GM10248 (cell line): Measurements from ENCODE around the gene COBL.

Source experiments
- CTCF ChIA-PET: fragments of 300-600 bp; sonication (Branson Sonifier 250); formaldehyde crosslinking; extraction: SDS; loops from one replicate; lab custom pipeline; 2021; ENCODE audit warnings: antibody characterized with exemption; lab: Yijun Ruan, JAX
- POLR2A ChIA-PET: fragments of 350-650 bp; sonication (Branson Sonifier 250); formaldehyde crosslinking; extraction: SDS; loops from one replicate; lab custom pipeline; 2020; ENCODE audit warnings: antibody characterized with exemption; lab: Yijun Ruan, JAX
- DNase-seq: peaks from one replicate; pipeline ENCODE4 v3.0.0; 2012; ENCODE audit errors: extremely low spot score
- TF ChIP-seq, protein P1 (sequence below): IDR thresholded peaks from 2 replicates; pipeline ENCODE4 v1.5.1; 2012; ENCODE audit warnings: mild to moderate bottlenecking, low read depth; ENCODE audit errors: extremely low read depth, missing control alignments, control extremely low read depth

The COBL gene

DNA sequence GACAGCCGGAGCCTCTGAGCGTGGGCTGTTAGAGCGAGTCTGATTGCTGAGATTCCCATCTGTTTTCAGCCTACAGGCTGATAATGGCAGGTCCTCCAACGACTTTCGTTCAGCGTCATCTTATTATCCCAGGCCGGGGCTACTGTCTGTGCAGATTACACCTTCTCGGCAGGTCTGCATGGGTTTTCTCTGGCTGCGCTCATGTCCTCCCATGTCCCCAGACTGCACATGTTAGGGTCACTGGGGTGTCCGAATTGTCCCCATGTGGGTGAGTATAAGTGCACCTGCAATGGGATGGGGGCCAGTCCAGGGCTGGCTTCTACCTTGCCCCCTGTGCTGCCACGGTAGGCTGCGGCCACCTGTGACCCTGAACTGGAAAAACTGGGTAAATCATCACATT, 257.8 kb downstream of the COBL start:
- ChIA-PET CTCF (no interaction called here), POLR2A (no interaction called here)
- no peak for DNase-seq
- TF ChIP-seq, protein P1, sequence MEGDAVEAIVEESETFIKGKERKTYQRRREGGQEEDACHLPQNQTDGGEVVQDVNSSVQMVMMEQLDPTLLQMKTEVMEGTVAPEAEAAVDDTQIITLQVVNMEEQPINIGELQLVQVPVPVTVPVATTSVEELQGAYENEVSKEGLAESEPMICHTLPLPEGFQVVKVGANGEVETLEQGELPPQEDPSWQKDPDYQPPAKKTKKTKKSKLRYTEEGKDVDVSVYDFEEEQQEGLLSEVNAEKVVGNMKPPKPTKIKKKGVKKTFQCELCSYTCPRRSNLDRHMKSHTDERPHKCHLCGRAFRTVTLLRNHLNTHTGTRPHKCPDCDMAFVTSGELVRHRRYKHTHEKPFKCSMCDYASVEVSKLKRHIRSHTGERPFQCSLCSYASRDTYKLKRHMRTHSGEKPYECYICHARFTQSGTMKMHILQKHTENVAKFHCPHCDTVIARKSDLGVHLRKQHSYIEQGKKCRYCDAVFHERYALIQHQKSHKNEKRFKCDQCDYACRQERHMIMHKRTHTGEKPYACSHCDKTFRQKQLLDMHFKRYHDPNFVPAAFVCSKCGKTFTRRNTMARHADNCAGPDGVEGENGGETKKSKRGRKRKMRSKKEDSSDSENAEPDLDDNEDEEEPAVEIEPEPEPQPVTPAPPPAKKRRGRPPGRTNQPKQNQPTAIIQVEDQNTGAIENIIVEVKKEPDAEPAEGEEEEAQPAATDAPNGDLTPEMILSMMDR: no peak

DNA sequence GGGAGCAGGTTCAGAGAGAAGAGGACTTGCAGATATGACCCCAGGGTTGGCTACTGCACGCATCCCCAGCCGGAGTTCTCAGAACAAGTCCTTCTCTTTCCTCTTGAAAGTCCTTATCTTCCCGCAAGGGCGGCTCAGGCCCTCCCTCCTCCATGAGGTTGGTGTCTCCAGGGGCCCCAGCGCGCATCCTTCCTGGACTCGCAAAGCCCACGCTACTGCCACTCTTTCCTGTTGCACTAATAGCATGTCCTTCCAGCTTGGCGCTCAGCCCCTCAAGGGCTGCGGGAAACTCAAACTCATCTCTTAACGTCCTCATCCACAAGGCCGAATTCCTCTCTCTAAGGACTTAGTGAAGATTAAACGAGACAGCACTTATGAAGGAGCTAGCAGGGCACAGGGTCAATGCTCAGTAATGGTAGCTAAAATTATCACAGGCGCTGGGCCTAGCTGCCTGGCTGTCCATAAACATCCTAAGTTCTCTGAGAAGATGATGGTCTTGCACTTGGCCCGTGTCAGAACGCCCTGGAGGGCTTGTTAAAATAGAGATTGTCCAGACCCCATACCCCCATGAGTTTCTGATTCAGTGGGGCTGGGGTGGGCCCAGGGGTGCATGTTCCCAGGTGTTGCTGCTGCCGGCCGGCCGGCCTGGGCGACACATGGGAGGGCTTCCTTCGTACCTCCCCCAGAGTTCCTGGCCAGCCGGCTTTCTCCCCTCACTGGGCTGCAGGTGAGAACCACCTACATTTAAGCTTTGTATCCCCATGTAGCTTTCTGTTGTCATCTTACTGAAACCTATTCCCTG, 261.4 kb downstream of the COBL start:
- no peak for DNase-seq
- POLR2A ChIA-PET: no interaction called here
- CTCF ChIA-PET: interaction anchor here (1.0 kb wide), 1 partner anchor 492 kb away, joined by 3 read pairs; no protein-coding TSS in a partner anchor
- TF ChIP-seq, protein P1: no peak

DNA sequence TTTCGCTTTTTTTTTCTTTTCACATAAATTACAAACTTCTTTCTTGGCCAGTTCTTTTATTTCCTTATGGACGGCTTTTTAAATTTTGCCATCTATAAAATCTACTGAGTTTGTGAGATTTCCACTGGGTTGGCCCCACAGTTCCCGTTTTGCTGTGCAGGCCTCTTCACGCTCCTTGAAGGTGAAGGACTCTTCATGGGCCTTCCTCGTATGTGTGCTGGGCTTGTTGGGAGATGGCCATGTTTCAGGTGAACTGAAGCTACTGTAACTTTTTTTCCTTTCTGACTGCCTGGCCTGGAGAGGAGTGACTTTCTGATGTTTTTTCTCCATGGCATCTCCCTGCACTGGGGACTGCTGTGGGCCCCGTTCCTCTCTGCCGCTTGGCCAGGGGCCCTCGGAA, 262.4 kb downstream of the COBL start:
- POLR2A ChIA-PET: no interaction called here
- CTCF ChIA-PET: interaction anchor here (1.2 to 1.7 kb wide), 2 partner anchors 8 to 107 kb away, joined by 3 to 4 read pairs; no protein-coding TSS in a partner anchor
- DNase-seq: no peak
- TF ChIP-seq, protein P1: no peak

DNA sequence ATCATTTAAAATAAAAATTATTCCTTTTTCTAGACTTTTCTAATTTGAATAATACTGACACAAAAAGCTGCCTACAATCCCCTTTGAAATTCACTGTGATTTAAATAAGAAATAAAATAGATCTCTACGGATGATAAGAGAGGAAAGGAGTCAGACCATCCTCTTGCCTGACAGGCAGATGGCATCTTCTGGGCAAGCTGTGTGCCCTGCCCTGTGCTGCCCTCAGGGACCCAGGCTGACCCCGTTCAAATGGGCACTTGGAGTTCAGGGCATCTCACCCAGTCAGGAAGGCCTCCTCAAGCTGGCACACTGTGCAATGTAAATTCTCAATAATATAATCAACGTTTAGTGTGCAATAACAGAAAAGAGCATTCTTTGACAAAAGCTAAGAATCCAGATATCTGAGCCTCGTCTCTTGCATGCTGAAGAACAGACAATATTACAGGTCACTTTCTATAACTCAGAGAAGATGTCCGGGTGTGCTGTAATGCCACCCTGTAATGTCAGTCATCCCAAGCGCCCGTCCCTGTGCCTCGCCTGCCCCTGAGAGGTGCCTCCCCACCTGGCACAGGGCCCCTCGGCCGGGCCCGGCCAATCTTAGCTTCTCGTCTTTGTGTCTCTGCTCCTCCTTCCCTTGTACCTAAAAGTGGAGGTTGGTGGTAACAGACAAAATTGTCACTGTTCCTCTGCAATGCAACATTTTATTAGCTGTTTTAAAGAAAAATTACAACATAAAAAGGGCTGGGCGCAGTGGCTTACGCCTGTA, 263.3 kb downstream of the COBL start:
- TF ChIP-seq, protein P1: no peak
- DNase-seq: no peak
- CTCF ChIA-PET: interaction anchor here (0.6 to 1.7 kb wide), 4 partner anchors 8 to 108 kb away, joined by 3 to 4 read pairs (median 3); no protein-coding TSS in a partner anchor
- POLR2A ChIA-PET: no interaction called here

DNA sequence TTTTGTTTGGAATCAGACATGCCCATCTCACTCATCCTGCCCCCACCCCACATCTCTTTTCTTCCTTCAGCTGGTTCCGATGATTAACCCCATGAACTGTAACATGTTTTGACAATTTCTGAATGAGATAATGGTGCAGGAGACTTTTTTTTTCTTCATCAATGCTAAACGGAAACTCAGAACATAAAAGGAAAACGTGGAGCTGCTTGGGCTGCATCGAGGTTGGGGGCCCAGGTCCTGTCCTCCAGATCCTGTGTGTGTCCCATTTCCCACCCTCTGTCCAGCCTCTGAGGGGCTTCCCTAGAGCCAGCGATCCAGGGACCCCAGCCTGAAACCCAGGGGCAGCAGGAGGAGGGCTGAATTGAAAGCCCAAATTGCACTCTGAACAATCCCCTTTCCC, 270.1 kb downstream of the COBL start:
- ChIA-PET CTCF (no interaction called here), POLR2A (no interaction called here)
- TF ChIP-seq, protein P1: no peak
- no peak for DNase-seq

DNA sequence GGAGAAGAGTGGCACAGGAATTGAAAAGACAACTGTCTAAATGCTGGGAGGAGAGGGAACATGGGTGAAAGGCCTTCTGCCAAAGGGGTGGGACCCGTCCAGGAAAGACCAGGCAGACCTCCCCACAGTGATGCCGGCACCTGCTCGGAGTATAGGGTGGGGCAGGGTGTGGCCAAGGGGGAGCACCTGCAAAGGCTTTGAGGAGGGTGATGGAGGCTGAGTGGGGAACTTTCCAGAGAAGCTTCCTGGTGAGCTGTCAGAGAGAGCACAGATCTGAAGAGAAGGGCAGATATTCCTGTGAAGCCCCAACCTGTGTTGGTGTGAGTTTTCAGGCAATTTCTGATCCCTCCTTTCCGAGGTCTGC, 270.5 kb downstream of the COBL start:
- DNase-seq: no peak
- TF ChIP-seq, protein P1: no peak
- ChIA-PET POLR2A (no interaction called here), CTCF (interaction anchor here (1.0 kb wide), 1 partner anchor 8 kb away, joined by 3 read pairs; no protein-coding TSS in a partner anchor)
